ENCODE results near the gene BTBD6.

DNA sequence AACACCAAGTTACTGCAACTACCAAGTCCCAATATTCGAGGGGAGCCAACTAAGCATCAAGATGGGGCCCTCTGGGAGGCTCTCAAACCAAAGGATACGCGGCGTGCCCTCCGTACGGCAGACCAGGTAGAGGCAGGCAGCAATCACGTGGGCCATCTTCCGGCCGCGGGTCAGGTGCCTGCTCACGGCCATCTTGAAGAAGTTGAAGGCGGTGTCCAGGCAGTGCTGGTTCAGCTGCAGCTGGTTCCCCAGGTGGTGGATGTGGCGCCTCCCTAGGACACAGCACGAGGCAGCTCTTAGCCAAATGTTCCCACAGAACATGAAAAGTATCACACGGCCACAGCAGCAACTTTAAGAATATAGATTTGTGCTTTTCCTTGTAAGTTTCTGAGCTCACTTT is 24.3 kb downstream of the BTBD6 start:
- TF ChIP-seq, protein P1, sequence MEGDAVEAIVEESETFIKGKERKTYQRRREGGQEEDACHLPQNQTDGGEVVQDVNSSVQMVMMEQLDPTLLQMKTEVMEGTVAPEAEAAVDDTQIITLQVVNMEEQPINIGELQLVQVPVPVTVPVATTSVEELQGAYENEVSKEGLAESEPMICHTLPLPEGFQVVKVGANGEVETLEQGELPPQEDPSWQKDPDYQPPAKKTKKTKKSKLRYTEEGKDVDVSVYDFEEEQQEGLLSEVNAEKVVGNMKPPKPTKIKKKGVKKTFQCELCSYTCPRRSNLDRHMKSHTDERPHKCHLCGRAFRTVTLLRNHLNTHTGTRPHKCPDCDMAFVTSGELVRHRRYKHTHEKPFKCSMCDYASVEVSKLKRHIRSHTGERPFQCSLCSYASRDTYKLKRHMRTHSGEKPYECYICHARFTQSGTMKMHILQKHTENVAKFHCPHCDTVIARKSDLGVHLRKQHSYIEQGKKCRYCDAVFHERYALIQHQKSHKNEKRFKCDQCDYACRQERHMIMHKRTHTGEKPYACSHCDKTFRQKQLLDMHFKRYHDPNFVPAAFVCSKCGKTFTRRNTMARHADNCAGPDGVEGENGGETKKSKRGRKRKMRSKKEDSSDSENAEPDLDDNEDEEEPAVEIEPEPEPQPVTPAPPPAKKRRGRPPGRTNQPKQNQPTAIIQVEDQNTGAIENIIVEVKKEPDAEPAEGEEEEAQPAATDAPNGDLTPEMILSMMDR (IDR thresholded peaks at IDR 0.05; ENCODE audit: low read depth, low read length): no peak
- no peak for TF ChIP-seq POLR2A (IDR thresholded peaks at IDR 0.05; ENCODE audit: extremely low read depth, insufficient read length)
- TF ChIP-seq, protein P2, sequence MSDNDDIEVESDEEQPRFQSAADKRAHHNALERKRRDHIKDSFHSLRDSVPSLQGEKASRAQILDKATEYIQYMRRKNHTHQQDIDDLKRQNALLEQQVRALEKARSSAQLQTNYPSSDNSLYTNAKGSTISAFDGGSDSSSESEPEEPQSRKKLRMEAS (IDR thresholded peaks at IDR 0.05; ENCODE audit: low read depth, low read length): no peak

Measured in NB4 (cell line).